Transverse colon (tissue), 4 donors: ENCODE measurements around the gene HNRNPU. TPM values are rescaled to one million over a fixed set of nuclear protein-coding genes. Genes with fewer than 3 reads are reported as not detected.

Experiments used
- DNase-seq: peaks from one replicate; pipeline ENCODE4 v3.0.0-alpha.2; 2019
- H3K27ac ChIP-seq, 4 donors: fragments of 200-600 bp; sonication (generic); 2 replicates each; pipeline ENCODE4 v1.5.1; 2016 to 2018; ENCODE audit warnings: inconsistent platforms in 4 of 4
- H3K27me3 ChIP-seq: fragments of 200-600 bp; sonication (generic); 2 replicates; pipeline ENCODE4 v1.5.1; 2017; ENCODE audit warnings: inconsistent platforms
- H3K36me3 ChIP-seq, 4 donors: fragments of 200-600 bp; sonication (generic); 2 replicates each; pipeline ENCODE4 v1.5.1; 2017 to 2019; ENCODE audit warnings: inconsistent platforms in 4 of 4
- H3K4me1 ChIP-seq, 4 donors: fragments of 200-600 bp; sonication (generic); 2 replicates each; pipeline ENCODE4 v1.5.1; 2017 to 2020; ENCODE audit warnings: inconsistent platforms in 4 of 4
- H3K4me3 ChIP-seq, 4 donors: fragments of 200-600 bp; sonication (generic); 1 replicate in 1 of 4; 2 replicates in 3 of 4; pipeline versions ENCODE4 v1.5.1 to v1.6.1; 2017 to 2019; ENCODE audit warnings: inconsistent platforms in 4 of 4
- H3K9me3 ChIP-seq, 2 donors: fragments of 200-600 bp; sonication (generic); 2 replicates each; pipeline ENCODE4 v1.5.1; 2017 to 2019; ENCODE audit warnings: inconsistent platforms in 2 of 2
- CTCF ChIP-seq, 5 experiments: fragments of 200-600 bp in 3 of 5; fragments of 450-650 bp in 2 of 5; sonication (generic) in 3 of 5; IDR thresholded peaks; 1 replicate in 2 of 5; 2 replicates in 3 of 5; pipeline ENCODE4 v1.5.1; 2016 to 2017; ENCODE audit warnings: antibody characterized with exemption in 5 of 5, inconsistent platforms in 3 of 5, mild to moderate bottlenecking in 2 of 5, moderate library complexity in 1 of 5
- EP300 ChIP-seq: sonication (generic); formaldehyde crosslinking; IDR thresholded peaks from one replicate; pipeline ENCODE4 v1.6.1; 2017; ENCODE audit warnings: antibody characterized with exemption, low read depth
- POLR2A ChIP-seq: fragments of 450-650 bp; IDR thresholded peaks from one replicate; pipeline ENCODE4 v1.6.1; 2016; ENCODE audit warnings: antibody characterized with exemption, mild to moderate bottlenecking, moderate library complexity
- POLR2AphosphoS5 ChIP-seq, 3 donors: sonication (generic); formaldehyde crosslinking; IDR thresholded peaks; one replicate each; pipeline ENCODE4 v1.6.1; 2016; ENCODE audit warnings: antibody characterized with exemption in 3 of 3
- WGBS, 2 donors: methylation state at CpG; one replicate each; pipeline ENCODE4 v1.1.5; 2018; ENCODE audit warnings: low coverage in 1 of 2; 5-methylcytosine and 5-hydroxymethylcytosine counted together
- in situ Hi-C, 4 donors: fragments of 200-750 bp; cut with MboI; loops; one replicate each; pipeline versions ENCODE4 v1.15.0 to v1.15.1; 2017; ENCODE audit warnings: low sequenced_read_pairs in 3 of 4, low pct_ligation_motif_present in 1 of 4, low pct_unique_long_range_greater_than_20kb in 1 of 4
- intact Hi-C: fragments of 100-400 bp; cut with DNase I; formaldehyde crosslinking; loops from one replicate; pipeline ENCODE4 v1.15.1; 2023; ENCODE audit warnings: low total_unique reads
- total RNA-seq, 4 donors: library from RNA; depleted of rRNA; stranded (reverse); fragments of >200 nt; gene quantifications; one replicate each; pipeline ENCODE4 v1.1.0, GENCODE V29; 2016

HNRNPU gene
- total RNA-seq, 4 donors from 2014 or later, result 223 to 364 (median 237) TPM

GRCh38 chr1:244869950-244870349 lies 5.6 kb upstream of the HNRNPU start:
- DNase-seq, result no peak
- Histone ChIP-seq H3K27ac (no peak overlapping the region), H3K27me3 (no peaks in the 10 kb centered on the region), H3K4me3 (no peak overlapping the region), H3K4me1 (peaks cover 0 to 9% (median 4%) of the 10 kb centered on the region in 4 donors), H3K9me3 (no peaks in the 10 kb centered on the region), H3K36me3 (no peaks in the 10 kb centered on the region)
- in situ Hi-C loops (loop anchor here in 1 of 4 donors (10.0 kb wide), 1 partner anchor 95 kb away; a partner anchor contains a TSS), intact Hi-C loops (no loop called here)
- TF ChIP-seq POLR2A (no peak), POLR2AphosphoS5 (IDR thresholded peaks at IDR 0.05) (no peak), EP300 (no peak), CTCF (IDR thresholded peaks at IDR 0.05) (no peak)
- WGBS, 2 donors, result 91 to 100% methylated on average over 4 of the region's 4 CpGs

- TF ChIP-seq POLR2AphosphoS5 (IDR thresholded peaks at IDR 0.05) (no peak), POLR2A (no peak), CTCF (IDR thresholded peaks at IDR 0.05) (no peak), EP300 (no peak)
- intact Hi-C loops, result no loop called here
- no peaks in the 10 kb centered on the region for H3K9me3 ChIP-seq
- 84 to 96% methylated on average over 4 to 12 of the region's 12 CpGs for WGBS, 2 donors
- no peak overlapping the region for H3K27ac ChIP-seq
- no peak for DNase-seq
- in situ Hi-C loops, result loop anchor here in 1 of 4 donors (10.0 kb wide), 1 partner anchor 95 kb away; a partner anchor contains a TSS
- H3K36me3 ChIP-seq, result no peaks in the 10 kb centered on the region
- H3K4me1 ChIP-seq, result peaks cover 0 to 11% (median 4%) of the 10 kb centered on the region in 4 donors
- no peak overlapping the region for H3K4me3 ChIP-seq
- no peaks in the 10 kb centered on the region for H3K27me3 ChIP-seq
Measured at GRCh38 chr1:244869364-244869827, 5.1 kb upstream of the HNRNPU start.

GRCh38 chr1:244868484-244869363 lies 4.4 kb upstream of the HNRNPU start:
- no peak for TF ChIP-seq CTCF (IDR thresholded peaks at IDR 0.05)
- Histone ChIP-seq H3K36me3 (no peaks in the 10 kb centered on the region), H3K27me3 (no peaks in the 10 kb centered on the region), H3K9me3 (no peaks in the 10 kb centered on the region), H3K27ac (no peak overlapping the region), H3K4me3 (no peak overlapping the region), H3K4me1 (peaks cover 0 to 11% (median 4%) of the 10 kb centered on the region in 4 donors)
- DNase-seq, result no peak
- in situ Hi-C loops (loop anchor here in 1 of 4 donors (10.0 kb wide), 1 partner anchor 96 kb away; a partner anchor contains a TSS), intact Hi-C loops (no loop called here)
- 85 to 94% methylated on average over 10 to 23 of the region's 23 CpGs for WGBS, 2 donors

- Histone ChIP-seq H3K9me3 (no peaks in the 10 kb centered on the region), H3K36me3 (peaks cover 0 to under 1% (median 0%) of the 10 kb centered on the region in 4 donors), H3K4me3 (no peak overlapping the region), H3K27ac (peak overlapping the region in 2 of 4 donors; percentile 100), H3K27me3 (no peaks in the 10 kb centered on the region), H3K4me1 (peaks cover 1 to 21% (median 11%) of the 10 kb centered on the region in 4 donors)
- TF ChIP-seq EP300 (no peak), POLR2A (no peak), CTCF (IDR thresholded peaks at IDR 0.05) (no peak), POLR2AphosphoS5 (IDR thresholded peaks at IDR 0.05) (no peak)
- intact Hi-C loops (no loop called here), in situ Hi-C loops (loop anchor here in 1 of 4 donors (10.0 kb wide), 1 partner anchor 98 kb away; a partner anchor contains a TSS)
- no peak for DNase-seq
- WGBS, 2 donors, result 91 to 100% methylated on average over 1 of the region's 1 CpG
Measured at GRCh38 chr1:244866355-244866754, 2.0 kb upstream of the HNRNPU start.
